H1 (cell line): ENCODE data around the gene BCLAF3. TPM values are rescaled to one million over a fixed set of nuclear protein-coding genes. Genes with fewer than 3 reads are reported as not detected.

Source experiments
- CTCF ChIA-PET: fragments of 300-600 bp; sonication (Branson Sonifier 250); formaldehyde crosslinking; loops from one replicate; lab custom pipeline; 2021; ENCODE audit not compliant: partially characterized antibody; lab: Charles Lee
- POLR2A ChIA-PET: fragments of 300-600 bp; sonication (Branson Sonifier 250); formaldehyde crosslinking; loops from one replicate; lab custom pipeline; 2021; ENCODE audit warnings: inconsistent platforms; ENCODE audit not compliant: partially characterized antibody; lab: Charles Lee
- DNase-seq, 2 experiments: peaks; one replicate each; pipeline versions ENCODE4 v3.0.0 to v3.0.0-alpha.2; 2010 to 2022; ENCODE audit warnings: low spot score in 2 of 2, low read depth in 1 of 2, mixed read lengths in 1 of 2
- FAIRE-seq: peaks from 2 replicates; lab custom pipeline; 2011; peaks lifted over from hg19 to GRCh38; lab: Jason Lieb, UNC
- H2AFZ ChIP-seq: 2 replicates; pipeline ENCODE4 v1.8.1; 2012; ENCODE audit warnings: low read length, inconsistent platforms
- H2AK5ac ChIP-seq: 2 replicates; pipeline ENCODE4 v1.6.1; 2013; ENCODE audit warnings: low read depth, low read length
- H2BK120ac ChIP-seq: replicated peaks from 2 replicates; pipeline ENCODE3; 2013; ENCODE audit warnings: low read depth, low read length, inconsistent platforms
- H2BK12ac ChIP-seq: 2 replicates; pipeline ENCODE4 v1.6.1; 2013; ENCODE audit warnings: low read depth, low read length
- H2BK15ac ChIP-seq: 2 replicates; pipeline ENCODE4 v1.6.1; 2013; ENCODE audit warnings: low read length
- H2BK20ac ChIP-seq: 2 replicates; pipeline ENCODE4 v1.6.1; 2013; ENCODE audit warnings: low read length
- H2BK5ac ChIP-seq: 2 replicates; pipeline ENCODE4 v1.6.1; 2013; ENCODE audit warnings: low read depth, low read length
- H3K14ac ChIP-seq: 2 replicates; pipeline ENCODE4 v1.6.1; 2013; ENCODE audit warnings: inconsistent platforms; ENCODE audit not compliant: insufficient read length
- H3K18ac ChIP-seq: 2 replicates; pipeline ENCODE4 v1.6.1; 2013; ENCODE audit warnings: low read length; ENCODE audit errors: extremely low read depth
- H3K23ac ChIP-seq: 2 replicates; pipeline ENCODE4 v1.6.1; 2013; ENCODE audit warnings: inconsistent platforms; ENCODE audit not compliant: insufficient read length
- H3K23me2 ChIP-seq: 2 replicates; pipeline ENCODE4 v1.6.1; 2013; ENCODE audit warnings: low read depth, low read length
- H3K27ac ChIP-seq: 2 replicates; pipeline ENCODE4 v1.6.1; 2011; ENCODE audit warnings: low read depth, low read length, inconsistent platforms
- H3K27me3 ChIP-seq, 4 experiments: replicated peaks in 1 of 4; 1 replicate in 1 of 4; 2 replicates in 3 of 4; pipeline versions ENCODE4 v1.6.1 to v1.8.1; 2011 to 2013; ENCODE audit warnings: low read length in 3 of 4, mild to moderate bottlenecking in 3 of 4, inconsistent platforms in 2 of 4, mixed read lengths in 2 of 4, moderate library complexity in 1 of 4; ENCODE audit not compliant: control insufficient read depth in 3 of 4, insufficient read depth in 3 of 4; ENCODE audit errors: extremely low read depth in 1 of 4
- H3K36me3 ChIP-seq, 4 experiments: 2 replicates each; pipeline versions ENCODE4 v1.6.1 to v1.8.1; 2011 to 2013; ENCODE audit warnings: mild to moderate bottlenecking in 4 of 4, low read length in 3 of 4, moderate library complexity in 2 of 4, control low read depth in 1 of 4, inconsistent platforms in 1 of 4; ENCODE audit not compliant: insufficient read depth in 4 of 4, control insufficient read depth in 2 of 4
- H3K4ac ChIP-seq: replicated peaks from 2 replicates; pipeline ENCODE3; 2013; ENCODE audit warnings: low read length, low read depth, mixed read lengths, inconsistent platforms; ENCODE audit not compliant: insufficient read length
- H3K4me1 ChIP-seq, 4 experiments: replicated peaks in 1 of 4; 1 replicate in 1 of 4; 2 replicates in 3 of 4; pipeline versions ENCODE4 v1.6.1 to v1.8.1; 2011 to 2013; ENCODE audit warnings: low read length in 3 of 4, inconsistent platforms in 2 of 4, mixed read lengths in 1 of 4; ENCODE audit not compliant: insufficient read depth in 4 of 4, control insufficient read depth in 3 of 4
- H3K4me2 ChIP-seq, 2 experiments: 2 replicates each; pipeline versions ENCODE4 v1.6.1 to v1.8.1; 2011 to 2013; ENCODE audit warnings: low read depth in 2 of 2, low read length in 2 of 2, control low read depth in 1 of 2, inconsistent platforms in 1 of 2, mild to moderate bottlenecking in 1 of 2; ENCODE audit not compliant: insufficient read depth in 1 of 2
- H3K4me3 ChIP-seq, 4 experiments: fragments of 200-600, 300-600 bp in 1 of 4; sonication (generic), shearing (Covaris generic), sonication (Bioruptor Twin) in 1 of 4; 2 replicates each; pipeline versions ENCODE4 v1.5.1 to v1.8.1; 2011 to 2016; ENCODE audit warnings: low read length in 4 of 4, low read depth in 3 of 4, control low read depth in 2 of 4, inconsistent platforms in 2 of 4, mild to moderate bottlenecking in 2 of 4, mixed read lengths in 1 of 4, moderate library complexity in 1 of 4; ENCODE audit not compliant: insufficient read depth in 2 of 4; ENCODE audit errors: extremely low read depth in 1 of 4
- H3K56ac ChIP-seq: replicated peaks from 2 replicates; pipeline ENCODE3; 2013; ENCODE audit warnings: low read depth, mild to moderate bottlenecking, mixed read lengths, low read length, inconsistent platforms; ENCODE audit not compliant: insufficient read length
- H3K79me1 ChIP-seq: 2 replicates; pipeline ENCODE4 v1.6.1; 2013; ENCODE audit warnings: low read depth, low read length, control low read depth
- H3K79me2 ChIP-seq, 2 experiments: 2 replicates each; pipeline versions ENCODE4 v1.6.1 to v1.8.1; 2012 to 2013; ENCODE audit warnings: low read length in 2 of 2, mild to moderate bottlenecking in 2 of 2, inconsistent platforms in 1 of 2; ENCODE audit not compliant: insufficient read depth in 2 of 2, control insufficient read depth in 1 of 2
- H3K9ac ChIP-seq, 4 experiments: replicated peaks in 1 of 4; 1 replicate in 1 of 4; 2 replicates in 3 of 4; pipeline versions ENCODE4 v1.6.1 to v1.8.1; 2011 to 2013; ENCODE audit warnings: low read depth in 3 of 4, low read length in 3 of 4, control low read depth in 2 of 4, mild to moderate bottlenecking in 2 of 4, moderate library complexity in 2 of 4, inconsistent platforms in 1 of 4; ENCODE audit errors: extremely low read depth in 1 of 4
- H3K9me3 ChIP-seq, 2 experiments: 2 replicates each; pipeline versions ENCODE4 v1.6.1 to v1.8.1; 2012 to 2013; ENCODE audit warnings: mild to moderate bottlenecking in 2 of 2, moderate library complexity in 2 of 2, control low read depth in 1 of 2, inconsistent platforms in 1 of 2, low read depth in 1 of 2, low read length in 1 of 2, mixed read lengths in 1 of 2; ENCODE audit not compliant: insufficient read depth in 2 of 2
- H4K20me1 ChIP-seq, 2 experiments: replicated peaks in 1 of 2; 2 replicates each; pipeline versions ENCODE3 to v1.8.1; 2011 to 2013; ENCODE audit warnings: inconsistent platforms in 2 of 2, low read length in 2 of 2, mild to moderate bottlenecking in 1 of 2; ENCODE audit not compliant: insufficient read depth in 2 of 2, control insufficient read depth in 1 of 2
- H4K5ac ChIP-seq: 2 replicates; pipeline ENCODE4 v1.6.1; 2013; ENCODE audit warnings: low read length, low read depth, mixed read lengths, inconsistent platforms; ENCODE audit not compliant: insufficient read length
- H4K8ac ChIP-seq: 2 replicates; pipeline ENCODE4 v1.8.0; 2013; ENCODE audit warnings: mild to moderate bottlenecking, moderate library complexity, low read length, inconsistent platforms; ENCODE audit not compliant: insufficient read depth; ENCODE audit errors: extremely low read depth
- H4K91ac ChIP-seq: replicated peaks from 2 replicates; pipeline ENCODE3; 2013; ENCODE audit warnings: low read length, mixed read lengths, inconsistent platforms; ENCODE audit not compliant: insufficient read length
- BCL11A ChIP-seq, 2 experiments: IDR thresholded peaks; one replicate each; pipeline ENCODE4 v1.6.1; 2011; ENCODE audit warnings: low read depth in 2 of 2, low read length in 2 of 2, mild to moderate bottlenecking in 2 of 2
- RFX5 ChIP-seq: IDR thresholded peaks from 2 replicates; pipeline ENCODE4 v1.6.1; 2011; ENCODE audit warnings: low read depth, low read length, improper control_type of control experiment, borderline replicate concordance
- RNF2 ChIP-seq: fragments of 200-900, 300-1000 bp; sonication (generic); IDR thresholded peaks from 2 replicates; pipeline ENCODE4 v1.7.1; 2016; ENCODE audit warnings: borderline replicate concordance, low read depth, mild to moderate bottlenecking, antibody characterized with exemption, low read length; ENCODE audit not compliant: poor library complexity, severe bottlenecking; ENCODE audit errors: missing control alignments
- WGBS, 2 experiments: shearing (Covaris generic) in 1 of 2; methylation state at CpG; one replicate each; pipeline versions ENCODE4 v1.1.6 to v1.1.7; 2013 to 2015; ENCODE audit warnings: low lambda C conversion rate in 2 of 2, mixed read lengths in 2 of 2, inconsistent platforms in 1 of 2, low coverage in 1 of 2, missing lambda C conversion rate in 1 of 2; ENCODE audit not compliant: insufficient replicate concordance in 2 of 2, insufficient coverage in 1 of 2, insufficient read length in 1 of 2; ENCODE audit errors: extremely low coverage in 1 of 2, missing lambda C conversion rate in 1 of 2; 5-methylcytosine and 5-hydroxymethylcytosine counted together
- polyA plus RNA-seq, 7 experiments: library from polyadenylated mRNA; depleted of rRNA in 3 of 7; stranded (reverse) in 5 of 7; unstranded in 2 of 7; fragments of >200 nt in 5 of 7; fragments of 200-250 nt in 2 of 7; gene quantifications; 1 replicate in 5 of 7; 2 replicates in 1 of 7; 4 replicates in 1 of 7; pipeline versions ENCODE4 v1.2.1 to v1.2.3, GENCODE V29; 2011 to 2013; ENCODE audit warnings: missing spikeins in 2 of 7, mixed read lengths in 2 of 7
- total RNA-seq: library from RNA; stranded (reverse); fragmentation: NEBNext Ultra II Directional; extraction: Animal tissue kit (Norgen Biotek cat#: 25700); gene quantifications from 2 replicates; pipeline ENCODE4 v1.2.1, GENCODE V29; 2021

The BCLAF3 gene
- total and polyA plus RNA-seq, 2 of the 8 experiments (the other 6 are each of a cell fraction or from before 2014, with no cell fraction given): 1.3 to 9.0 TPM

GRCh38 chrX:19981947-19982346 is 8.9 kb downstream of the BCLAF3 start:
- H3K18ac ChIP-seq: no peak overlapping the region
- no peak overlapping the region for H4K5ac ChIP-seq
- H2BK120ac ChIP-seq: no peak overlapping the region
- no peaks in the 10 kb centered on the region for H3K4me1 ChIP-seq
- FAIRE-seq: no peak
- no peaks in the 10 kb centered on the region for H3K9me3 ChIP-seq
- H3K79me1 ChIP-seq: no peaks in the 10 kb centered on the region
- no peak overlapping the region for H2BK5ac ChIP-seq
- no peaks in the 10 kb centered on the region for H3K36me3 ChIP-seq
- no peaks in the 10 kb centered on the region for H3K27me3 ChIP-seq
- no peak overlapping the region for H3K23ac ChIP-seq
- H3K56ac ChIP-seq: no peak overlapping the region
- POLR2A ChIA-PET: no interaction called here
- no peak overlapping the region for H3K14ac ChIP-seq
- peaks cover 0 to 9% of the 10 kb centered on the region in 2 experiments; a peak in 2 of 4 replicates for H3K79me2 ChIP-seq
- DNase-seq: no peak
- no peak overlapping the region for H3K4me2 ChIP-seq
- no peak overlapping the region for H4K91ac ChIP-seq
- no peak overlapping the region for H3K27ac ChIP-seq
- H3K4ac ChIP-seq: no peak overlapping the region
- H2AFZ ChIP-seq: no peak overlapping the region
- H3K23me2 ChIP-seq: no peaks in the 10 kb centered on the region
- 73% methylated on average over 2 of the region's 2 CpGs; no CpG with 5 or more reads in 1 of the 2 experiments for WGBS, 2 experiments
- no peaks in the 10 kb centered on the region for H4K20me1 ChIP-seq
- CTCF ChIA-PET: no interaction called here
- H2AK5ac ChIP-seq: no peak overlapping the region
- H2BK20ac ChIP-seq: no peak overlapping the region
- H3K4me3 ChIP-seq: no peak overlapping the region
- TF ChIP-seq BCL11A (IDR thresholded peaks at IDR 0.05; ENCODE audit: low read depth in 2 of 2, low read length in 2 of 2) (no peak), RFX5 (no peak), RNF2 (no peak)
- H4K8ac ChIP-seq: no peak overlapping the region
- H2BK12ac ChIP-seq: no peak overlapping the region
- no peak overlapping the region for H2BK15ac ChIP-seq
- no peak overlapping the region for H3K9ac ChIP-seq
